Body of pancreas (tissue), 4 donors: ENCODE results near the gene ICE2. TPM values are rescaled to one million over a fixed set of nuclear protein-coding genes. Genes with fewer than 3 reads are reported as not detected.

ENCODE experiments used
- ATAC-seq: fragments of 150-250 bp; one replicate; pipeline ENCODE4 v1.9.1; 2016
- DNase-seq, 4 donors: peaks; one replicate each; pipeline ENCODE4 v3.0.0-alpha.2; 2019
- H3K27ac ChIP-seq, 4 donors: fragments of 200-600 bp; sonication (generic); 1 replicate in 3 of 4; 2 replicates in 1 of 4; pipeline versions ENCODE4 v1.5.1 to v1.6.1; 2016 to 2019; ENCODE audit warnings: mild to moderate bottlenecking in 1 of 4, mixed read lengths in 1 of 4, moderate library complexity in 1 of 4
- H3K27me3 ChIP-seq, 2 donors: fragments of 200-600 bp; sonication (generic); one replicate each; pipeline ENCODE4 v1.6.0; 2016; ENCODE audit warnings: mild to moderate bottlenecking in 1 of 2
- H3K36me3 ChIP-seq, 2 donors: fragments of 200-600 bp; sonication (generic); replicated peaks in 1 of 2; 2 replicates each; pipeline ENCODE4 v1.5.1; 2016; ENCODE audit warnings: low read depth in 2 of 2; ENCODE audit not compliant: insufficient read depth in 1 of 2
- H3K4me1 ChIP-seq: fragments of 200-600 bp; sonication (generic); one replicate; pipeline ENCODE4 v1.6.0; 2016
- H3K4me3 ChIP-seq, 2 donors: fragments of 200-600 bp; sonication (generic); 1 replicate in 1 of 2; 2 replicates in 1 of 2; pipeline ENCODE4 v1.5.1; 2016 to 2019
- H3K9me3 ChIP-seq, 3 donors: fragments of 200-600 bp; sonication (generic); 1 replicate in 2 of 3; 2 replicates in 1 of 3; pipeline ENCODE4 v1.5.1; 2016
- CTCF ChIP-seq, 7 experiments: fragments of 450-650 bp in 4 of 7; fragments of 200-600 bp in 3 of 7; sonication (generic) in 3 of 7; IDR thresholded peaks; one replicate each; pipeline ENCODE4 v1.5.1; 2016 to 2019; ENCODE audit warnings: antibody characterized with exemption in 7 of 7
- POLR2A ChIP-seq, 3 donors: fragments of 450-650 bp; IDR thresholded peaks; one replicate each; pipeline ENCODE4 v1.6.1; 2016; ENCODE audit warnings: antibody characterized with exemption in 3 of 3, mild to moderate bottlenecking in 2 of 3
- WGBS, 2 donors: methylation state at CpG; one replicate each; pipeline ENCODE4 v1.1.5; 2017; 5-methylcytosine and 5-hydroxymethylcytosine counted together
- intact Hi-C: fragments of 100-400 bp; cut with DNase I; formaldehyde crosslinking; loops from one replicate; pipeline ENCODE4 v1.15.1; 2023
- total RNA-seq, 2 donors: library from RNA; depleted of rRNA; stranded (reverse); fragments of >200 nt; gene quantifications; one replicate each; pipeline ENCODE4 v1.1.0, GENCODE V29; 2016

ICE2 gene
- total RNA-seq, 2 donors from 2014 or later: 20.1 to 24.4 TPM

GRCh38 chr15:60385620-60386552 lies 93.1 kb downstream of the ICE2 start:
- TF ChIP-seq CTCF (IDR thresholded peaks at IDR 0.05) (no peak), POLR2A (IDR thresholded peaks at IDR 0.05) (no peak)
- no peak overlapping the region for H3K4me3 ChIP-seq
- no peaks in the 10 kb centered on the region for H3K36me3 ChIP-seq
- peaks cover 31% of the 10 kb centered on the region for H3K4me1 ChIP-seq
- 85 to 89% methylated on average over 7 of the region's 7 CpGs for WGBS, 2 donors
- DNase-seq (no peak), ATAC-seq (no peak)
- no peak overlapping the region for H3K27ac ChIP-seq
- no peaks in the 10 kb centered on the region for H3K9me3 ChIP-seq
- no peaks in the 10 kb centered on the region for H3K27me3 ChIP-seq
- intact Hi-C loops: no loop called here

GRCh38 chr15:60384526-60385126 lies 94.3 kb downstream of the ICE2 start:
- H3K4me1 ChIP-seq: peaks cover 26% of the 10 kb centered on the region
- no peaks in the 10 kb centered on the region for H3K27me3 ChIP-seq
- peak overlapping the region in 1 of 4 donors; percentile 9 for H3K27ac ChIP-seq
- intact Hi-C loops: no loop called here
- 79 to 90% methylated on average over 3 of the region's 3 CpGs for WGBS, 2 donors
- no peak for ATAC-seq
- no peaks in the 10 kb centered on the region for H3K36me3 ChIP-seq
- no peaks in the 10 kb centered on the region for H3K9me3 ChIP-seq
- DNase-seq: no peak
- no peak overlapping the region for H3K4me3 ChIP-seq
- TF ChIP-seq POLR2A (IDR thresholded peaks at IDR 0.05) (no peak), CTCF (IDR thresholded peaks at IDR 0.05) (no peak)

- H3K36me3 ChIP-seq: no peaks in the 10 kb centered on the region
- no peak for DNase-seq
- no peak overlapping the region for H3K4me3 ChIP-seq
- no peaks in the 10 kb centered on the region for H3K27me3 ChIP-seq
- H3K9me3 ChIP-seq: no peaks in the 10 kb centered on the region
- TF ChIP-seq CTCF (IDR thresholded peaks at IDR 0.05) (no peak), POLR2A (IDR thresholded peaks at IDR 0.05) (no peak)
- ATAC-seq: no peak
- WGBS, 2 donors: 29 to 30% methylated on average over 3 of the region's 3 CpGs
- H3K4me1 ChIP-seq: peaks cover 21% of the 10 kb centered on the region
- H3K27ac ChIP-seq: peak overlapping the region in 2 of 4 donors; percentile 5 to 34
- intact Hi-C loops: no loop called here
These were observed 94.9 kb downstream of the ICE2 start for GRCh38 chr15:60384053-60384452.

- Histone ChIP-seq H3K4me3 (no peak overlapping the region), H3K9me3 (no peaks in the 10 kb centered on the region), H3K27me3 (no peaks in the 10 kb centered on the region), H3K36me3 (no peaks in the 10 kb centered on the region), H3K27ac (peak overlapping the region in 3 of 4 donors; percentile 27 to 34 (median 33)), H3K4me1 (peaks cover 21% of the 10 kb centered on the region)
- TF ChIP-seq POLR2A (IDR thresholded peaks at IDR 0.05): no peak
- no peak for TF ChIP-seq CTCF (IDR thresholded peaks at IDR 0.05)
- no peak for ATAC-seq
- no peak for DNase-seq
- intact Hi-C loops: no loop called here
- whole genome bisulfite sequencing, 2 donors: 88 to 95% methylated on average over 8 of the region's 8 CpGs
These were observed 95.9 kb downstream of the ICE2 start for GRCh38 chr15:60382773-60383674.
